Esophagus squamous epithelium (tissue), 5 donors: Measurements from ENCODE around the gene ATRN. TPM values are rescaled to one million over a fixed set of nuclear protein-coding genes. Genes with fewer than 3 reads are reported as not detected.
A peak's percentile ranks its signal among the peaks of the same experiment; 100 is the strongest.

Experiments used
- DNase-seq: peaks from one replicate; lab custom pipeline; 2025; lab: John Stamatoyannopoulos, UW
- H3K27ac ChIP-seq, 4 donors: fragments of 200-600 bp; sonication (generic); one replicate each; pipeline ENCODE4 v1.5.1; 2016 to 2019; ENCODE audit warnings: mild to moderate bottlenecking in 1 of 4
- H3K27me3 ChIP-seq, 4 donors: fragments of 200-600 bp; sonication (generic); 1 replicate in 3 of 4; 2 replicates in 1 of 4; pipeline versions ENCODE4 v1.5.1 to v1.6.0; 2017 to 2021; ENCODE audit warnings: antibody characterized with exemption in 1 of 4
- H3K36me3 ChIP-seq, 3 donors: fragments of 200-600 bp; sonication (generic); one replicate each; pipeline ENCODE4 v1.5.1; 2016 to 2019
- H3K4me1 ChIP-seq, 3 donors: fragments of 200-600 bp; sonication (generic); one replicate each; pipeline ENCODE4 v1.5.1; 2017 to 2019
- H3K4me3 ChIP-seq, 4 donors: fragments of 200-600 bp; sonication (generic); 1 replicate in 3 of 4; 2 replicates in 1 of 4; pipeline ENCODE4 v1.5.1; 2016 to 2019; ENCODE audit warnings: mild to moderate bottlenecking in 2 of 4, moderate library complexity in 1 of 4
- H3K9me3 ChIP-seq, 3 donors: fragments of 200-600 bp; sonication (generic); one replicate each; pipeline ENCODE4 v1.5.1; 2016 to 2019
- POLR2A ChIP-seq, 4 donors: fragments of 450-650 bp; IDR thresholded peaks; one replicate each; pipeline ENCODE4 v1.6.1; 2017; ENCODE audit warnings: antibody characterized with exemption in 4 of 4, mild to moderate bottlenecking in 4 of 4, moderate library complexity in 3 of 4
- WGBS, 2 donors: methylation state at CpG; one replicate each; pipeline ENCODE4 v1.1.5; 2018; 5-methylcytosine and 5-hydroxymethylcytosine counted together
- intact Hi-C: fragments of 100-400 bp; cut with DNase I; formaldehyde crosslinking; loops from one replicate; pipeline ENCODE4 v1.15.0; 2022
- total RNA-seq, 4 donors: library from RNA; depleted of rRNA; stranded (reverse); fragments of >200 nt; gene quantifications; one replicate each; pipeline ENCODE4 v1.1.0, GENCODE V29; 2016
- TF ChIP-seq, protein P1 (sequence below), 6 experiments: fragments of 450-650 bp in 4 of 6; fragments of 200-600 bp in 2 of 6; sonication (generic) in 2 of 6; IDR thresholded peaks; one replicate each; pipeline ENCODE4 v1.5.1; 2016 to 2019; ENCODE audit warnings: antibody characterized with exemption in 6 of 6, mild to moderate bottlenecking in 4 of 6, moderate library complexity in 4 of 6
- donor health status: DM: yes; HTN: yes; CAD: no.

The ATRN gene
- total RNA-seq, 4 donors from 2014 or later: 15.4 to 23.1 (median 21.4) TPM

DNA sequence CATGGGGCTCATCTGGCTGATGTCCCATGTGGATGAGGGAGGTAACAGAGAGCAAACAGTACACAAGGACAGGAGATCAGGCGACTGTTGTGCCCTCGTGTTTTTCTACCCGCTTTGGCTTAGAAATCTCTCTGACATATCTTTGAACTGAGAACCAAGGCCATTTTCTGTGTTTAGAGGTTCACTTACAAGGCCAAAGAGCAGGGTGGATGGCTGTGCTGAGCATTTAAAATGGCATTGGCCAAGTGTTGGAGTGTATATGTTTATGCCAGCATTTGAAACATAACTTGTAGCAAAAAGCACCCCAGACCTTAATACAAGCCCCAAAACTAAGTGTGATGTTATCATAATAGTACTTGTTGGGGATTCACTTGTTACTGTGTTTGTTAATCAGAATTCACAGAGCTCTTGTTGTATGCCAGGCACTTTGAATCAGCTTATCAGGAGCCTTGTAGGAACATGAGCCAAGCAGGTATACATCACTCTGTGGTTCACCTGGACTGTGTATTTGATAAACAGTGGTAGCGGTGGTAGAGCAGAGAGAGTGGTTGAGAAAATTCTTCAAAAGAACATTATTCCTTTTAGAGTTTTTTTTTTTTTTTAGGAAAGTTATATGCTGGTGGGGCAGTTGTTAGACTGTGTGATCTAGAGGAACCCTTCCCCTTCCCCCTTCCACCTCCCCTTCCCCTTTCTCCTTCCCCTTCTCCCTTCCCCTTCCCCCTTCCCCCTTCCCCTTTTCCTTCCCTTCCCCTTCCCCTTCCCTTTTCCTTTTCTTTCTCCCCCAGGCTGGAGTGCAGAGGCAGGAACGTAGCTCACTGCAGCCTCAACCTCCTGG lies 71.3 kb downstream of the ATRN start:
- WGBS, 2 donors: 89 to 91% methylated on average over 5 of the region's 5 CpGs
- DNase-seq: no peak
- H3K27ac ChIP-seq: no peak overlapping the region

DNA sequence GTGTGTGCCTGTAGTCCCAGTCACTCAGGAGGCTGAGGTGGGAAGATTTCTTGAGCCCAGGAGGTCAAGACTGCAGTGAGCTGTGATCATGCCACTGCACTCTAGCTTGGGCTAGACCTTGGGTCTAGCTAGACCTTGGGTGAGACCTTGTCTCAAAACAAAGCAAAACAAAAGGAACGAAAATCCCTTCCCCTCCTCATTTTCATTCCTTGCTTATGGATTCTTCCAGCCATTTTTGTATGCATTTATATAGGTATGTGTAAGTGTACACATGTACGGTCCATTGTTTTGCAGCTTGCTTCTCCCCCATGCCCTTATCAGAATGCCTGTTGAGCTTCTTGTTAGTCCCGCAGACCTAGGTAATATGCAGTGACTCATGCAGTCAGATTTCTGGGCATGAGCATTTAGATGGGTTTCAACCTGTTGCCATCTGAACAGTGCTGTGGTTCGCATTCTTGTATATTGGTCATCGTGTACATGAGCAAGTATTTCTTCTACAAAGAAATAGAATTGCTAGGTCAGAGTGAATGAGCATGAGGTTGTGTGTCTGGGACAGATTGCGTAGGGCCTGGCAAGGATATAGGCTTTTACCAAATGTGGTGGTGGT lies 73.2 kb downstream of the ATRN start:
- 55 to 70% methylated on average over 6 of the region's 6 CpGs for WGBS, 2 donors

More for the DNA sequence above, 71.3 kb downstream of the ATRN start:
- no peaks in the 10 kb centered on the region for H3K27me3 ChIP-seq
- TF ChIP-seq, protein P1, sequence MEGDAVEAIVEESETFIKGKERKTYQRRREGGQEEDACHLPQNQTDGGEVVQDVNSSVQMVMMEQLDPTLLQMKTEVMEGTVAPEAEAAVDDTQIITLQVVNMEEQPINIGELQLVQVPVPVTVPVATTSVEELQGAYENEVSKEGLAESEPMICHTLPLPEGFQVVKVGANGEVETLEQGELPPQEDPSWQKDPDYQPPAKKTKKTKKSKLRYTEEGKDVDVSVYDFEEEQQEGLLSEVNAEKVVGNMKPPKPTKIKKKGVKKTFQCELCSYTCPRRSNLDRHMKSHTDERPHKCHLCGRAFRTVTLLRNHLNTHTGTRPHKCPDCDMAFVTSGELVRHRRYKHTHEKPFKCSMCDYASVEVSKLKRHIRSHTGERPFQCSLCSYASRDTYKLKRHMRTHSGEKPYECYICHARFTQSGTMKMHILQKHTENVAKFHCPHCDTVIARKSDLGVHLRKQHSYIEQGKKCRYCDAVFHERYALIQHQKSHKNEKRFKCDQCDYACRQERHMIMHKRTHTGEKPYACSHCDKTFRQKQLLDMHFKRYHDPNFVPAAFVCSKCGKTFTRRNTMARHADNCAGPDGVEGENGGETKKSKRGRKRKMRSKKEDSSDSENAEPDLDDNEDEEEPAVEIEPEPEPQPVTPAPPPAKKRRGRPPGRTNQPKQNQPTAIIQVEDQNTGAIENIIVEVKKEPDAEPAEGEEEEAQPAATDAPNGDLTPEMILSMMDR (IDR thresholded peaks at IDR 0.05): no peak
- no peak for TF ChIP-seq POLR2A (IDR thresholded peaks at IDR 0.05)
- H3K9me3 ChIP-seq: no peaks in the 10 kb centered on the region
- peaks cover 0 to 19% (median 0%) of the 10 kb centered on the region in 3 donors for H3K4me1 ChIP-seq
- intact Hi-C loops: no loop called here
- peaks cover 0 to 21% (median 0%) of the 10 kb centered on the region in 3 donors for H3K36me3 ChIP-seq
- H3K4me3 ChIP-seq: no peak overlapping the region

DNA sequence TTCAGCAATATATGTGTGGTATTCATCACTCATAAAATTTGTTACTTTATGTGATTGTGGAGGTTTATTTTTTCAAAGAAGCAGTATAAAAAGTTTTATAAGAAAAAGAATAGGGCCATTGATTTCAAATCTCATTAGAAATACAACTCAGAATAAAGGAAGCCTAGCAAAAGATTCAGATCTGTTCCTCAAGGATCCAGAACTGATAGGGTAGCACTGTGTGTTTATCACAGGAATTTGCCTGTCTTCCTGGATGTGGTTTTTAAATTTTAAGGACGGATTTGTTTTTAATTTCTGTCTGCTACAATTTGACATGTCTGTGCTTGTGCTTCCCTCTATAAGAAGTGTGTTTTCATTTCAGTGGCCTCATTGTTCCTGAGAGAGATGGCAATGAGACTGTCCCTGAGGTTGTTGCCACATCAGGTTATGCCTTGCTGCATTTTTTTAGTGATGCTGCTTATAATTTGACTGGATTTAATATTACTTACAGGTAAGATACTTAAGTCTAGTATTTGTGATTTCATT lies 74.6 kb downstream of the ATRN start:
- WGBS, 2 donors: 41 to 44% methylated on average over 1 of the region's 1 CpG
- peak overlapping the region in 2 of 4 donors; percentile 10 to 26 for H3K27ac ChIP-seq
- DNase-seq: no peak
- H3K36me3 ChIP-seq: peaks cover 0 to 50% (median 0%) of the 10 kb centered on the region in 3 donors
- TF ChIP-seq, protein P1 (IDR thresholded peaks at IDR 0.05): no peak
- no peaks in the 10 kb centered on the region for H3K9me3 ChIP-seq
- H3K27me3 ChIP-seq: no peaks in the 10 kb centered on the region
- peaks cover 0 to 19% (median 0%) of the 10 kb centered on the region in 3 donors for H3K4me1 ChIP-seq
- no peak overlapping the region for H3K4me3 ChIP-seq
- intact Hi-C loops: no loop called here

More for the DNA sequence above, 73.2 kb downstream of the ATRN start:
- Histone ChIP-seq H3K27ac (peak overlapping the region in 3 of 4 donors; percentile 36 to 54 (median 44)), H3K9me3 (no peaks in the 10 kb centered on the region), H3K36me3 (peaks cover 0 to 38% (median 0%) of the 10 kb centered on the region in 3 donors), H3K4me3 (no peak overlapping the region), H3K27me3 (no peaks in the 10 kb centered on the region), H3K4me1 (peaks cover 0 to 19% (median 0%) of the 10 kb centered on the region in 3 donors)
- TF ChIP-seq, protein P1 (IDR thresholded peaks at IDR 0.05): no peak
- no peak for TF ChIP-seq POLR2A (IDR thresholded peaks at IDR 0.05)
- intact Hi-C loops: no loop called here
- no peak for DNase-seq

DNA sequence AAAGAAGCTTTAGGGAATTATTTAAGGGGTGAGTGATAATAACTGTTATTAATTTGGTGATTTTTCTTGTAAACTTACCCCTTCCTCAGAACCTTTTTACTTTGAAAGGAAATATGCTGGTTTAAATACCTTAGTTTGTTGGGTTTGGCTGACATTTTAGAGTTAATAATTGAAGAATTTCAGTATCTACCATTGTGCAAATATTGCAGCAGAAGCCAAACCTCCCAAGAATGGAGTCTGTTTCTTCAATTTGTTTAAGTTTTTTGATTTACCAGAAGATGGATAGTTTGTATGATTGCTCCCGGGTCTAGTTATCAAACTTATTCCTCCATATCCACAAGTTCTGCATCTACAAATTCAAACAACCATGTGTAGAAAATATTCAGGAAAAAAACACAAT lies 77.1 kb downstream of the ATRN start:
- TF ChIP-seq, protein P1 (IDR thresholded peaks at IDR 0.05): no peak
- TF ChIP-seq POLR2A (IDR thresholded peaks at IDR 0.05): no peak
- Histone ChIP-seq H3K4me1 (peaks cover 0 to 19% (median 0%) of the 10 kb centered on the region in 3 donors), H3K36me3 (peaks cover 0 to 67% (median 0%) of the 10 kb centered on the region in 3 donors), H3K9me3 (no peaks in the 10 kb centered on the region), H3K27ac (no peak overlapping the region), H3K27me3 (no peaks in the 10 kb centered on the region), H3K4me3 (no peak overlapping the region)
- no peak for DNase-seq
- intact Hi-C loops: no loop called here
- WGBS, 2 donors: 89 to 100% methylated on average over 1 of the region's 1 CpG

DNA sequence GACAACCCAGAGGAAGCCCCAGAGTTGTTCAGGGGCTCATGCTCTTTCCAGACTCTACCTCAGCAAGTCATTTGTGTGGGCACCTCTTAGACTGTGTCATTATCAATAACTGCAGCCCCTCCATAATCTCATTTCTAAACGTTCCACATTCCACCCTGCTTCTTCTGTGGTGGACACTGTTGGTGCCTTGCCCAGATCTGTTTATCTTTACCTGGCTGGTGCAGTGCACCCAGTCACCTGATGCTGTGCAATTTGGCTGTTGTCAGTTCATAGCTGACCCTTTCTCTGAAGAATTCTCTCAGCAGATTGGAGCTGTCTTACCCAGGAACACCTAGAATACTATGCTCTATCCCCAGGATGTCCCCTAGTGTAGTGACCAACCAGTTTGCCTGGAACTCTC lies 80.0 kb downstream of the ATRN start:
- H3K4me1 ChIP-seq: no peaks in the 10 kb centered on the region
- no peak for DNase-seq
- 40 to 83% methylated on average over 1 of the region's 1 CpG for WGBS, 2 donors
- no peaks in the 10 kb centered on the region for H3K9me3 ChIP-seq
- intact Hi-C loops: no loop called here
- H3K27ac ChIP-seq: no peak overlapping the region
- H3K27me3 ChIP-seq: no peaks in the 10 kb centered on the region
- H3K36me3 ChIP-seq: peaks cover 0 to 72% (median 0%) of the 10 kb centered on the region in 3 donors
- TF ChIP-seq POLR2A (IDR thresholded peaks at IDR 0.05): no peak
- TF ChIP-seq, protein P1 (IDR thresholded peaks at IDR 0.05): no peak
- H3K4me3 ChIP-seq: no peak overlapping the region
